Caco-2 (cell line): ENCODE measurements around the gene SRGAP1. TPM values are rescaled to one million over a fixed set of nuclear protein-coding genes. Genes with fewer than 3 reads are reported as not detected.

ENCODE experiments used
- BruUV-seq: library from RNA; stranded (reverse); fragments of 400-500 nt; replicated peaks from 2 replicates; lab custom pipeline; 2021; lab: Mats Ljungman, UMichigan
- CTCF ChIA-PET: fragments of 300-600 bp; sonication (Branson Sonifier 250); formaldehyde crosslinking; loops from one replicate; lab custom pipeline; 2022; ENCODE audit warnings: antibody characterized with exemption; lab: Charles Lee
- POLR2A ChIA-PET: fragments of 300-600 bp; sonication (Branson Sonifier 250); formaldehyde crosslinking; loops from one replicate; lab custom pipeline; 2022; ENCODE audit warnings: antibody characterized with exemption; lab: Charles Lee
- DNase-seq, 2 experiments: peaks; one replicate each; pipeline versions ENCODE4 v3.0.0 to v3.0.0-alpha.2; 2020 to 2022
- H3K27me3 ChIP-seq: replicated peaks from 2 replicates; pipeline ENCODE4 v1.6.0; 2011; ENCODE audit warnings: low read length; ENCODE audit not compliant: control insufficient read depth, insufficient read depth
- H3K36me3 ChIP-seq: 2 replicates; pipeline ENCODE4 v1.5.1; 2011; ENCODE audit warnings: low read length; ENCODE audit not compliant: control insufficient read depth, insufficient read depth
- H3K4me1 ChIP-seq: fragments of 250-450 bp; sonication (Bioruptor Pico); 2 replicates; pipeline ENCODE4 v1.5.1; 2020; ENCODE audit warnings: mild to moderate bottlenecking
- H3K4me3 ChIP-seq: 2 replicates; pipeline ENCODE4 v1.5.1; 2011; ENCODE audit warnings: low read depth, mild to moderate bottlenecking, control low read depth, low read length
- H3K9me3 ChIP-seq: fragments of 250-450 bp; sonication (Bioruptor Pico); 2 replicates; pipeline ENCODE4 v1.5.1; 2020; ENCODE audit warnings: mild to moderate bottlenecking, moderate library complexity
- H3K27ac Mint-ChIP-seq: one replicate; pipeline ENCODE4 v1.8.0; 2022; ENCODE audit warnings: mixed read lengths; ENCODE audit not compliant: unreplicated experiment
- H3K27me3 Mint-ChIP-seq: one replicate; pipeline ENCODE4 v1.8.0; 2022; ENCODE audit warnings: mixed read lengths; ENCODE audit not compliant: insufficient read depth, unreplicated experiment
- H3K36me3 Mint-ChIP-seq: one replicate; pipeline ENCODE4 v1.8.0; 2022; ENCODE audit warnings: mild to moderate bottlenecking, mixed read lengths; ENCODE audit not compliant: insufficient read depth, unreplicated experiment
- H3K4me1 Mint-ChIP-seq: one replicate; pipeline ENCODE4 v1.8.0; 2022; ENCODE audit warnings: low read depth, mixed read lengths; ENCODE audit not compliant: unreplicated experiment
- H3K4me3 Mint-ChIP-seq: one replicate; pipeline ENCODE4 v1.8.0; 2022; ENCODE audit warnings: mild to moderate bottlenecking, moderate library complexity, mixed read lengths; ENCODE audit not compliant: unreplicated experiment
- H3K9me3 Mint-ChIP-seq: one replicate; pipeline ENCODE4 v1.8.0; 2022; ENCODE audit warnings: mixed read lengths; ENCODE audit not compliant: unreplicated experiment
- CTCF ChIP-seq, 2 experiments: fragments of 200-600 bp in 1 of 2; IDR thresholded peaks; 1 replicate in 1 of 2; 2 replicates in 1 of 2; pipeline versions ENCODE4 v1.5.1 to v1.8.0; 2011 to 2022; ENCODE audit warnings: antibody characterized with exemption in 1 of 2, control low read depth in 1 of 2, inconsistent platforms in 1 of 2, low read depth in 1 of 2, low read length in 1 of 2, mild to moderate bottlenecking in 1 of 2, moderate library complexity in 1 of 2; ENCODE audit not compliant: insufficient read depth in 1 of 2, severe bottlenecking in 1 of 2, unreplicated experiment in 1 of 2
- intact Hi-C: fragments of 100-400 bp; cut with micrococcal nuclease; formaldehyde crosslinking; loops from one replicate; pipeline ENCODE4 v1.10.0; 2022; ENCODE audit not compliant: unreplicated experiment
- total RNA-seq: library from RNA; stranded (reverse); gene quantifications from 2 replicates; pipeline ENCODE4 v1.2.3, GENCODE V29; 2022

Gene SRGAP1
- total RNA-seq, 1 experiment from 2014 or later = 22.1 TPM

- H3K9me3 Mint-ChIP-seq = no peaks in the 10 kb centered on the region
- ChIA-PET POLR2A (no interaction called here), CTCF (no interaction called here)
- TF ChIP-seq CTCF (IDR thresholded peaks at IDR 0.05; ENCODE audit: insufficient read depth in 1 of 2, low read depth in 1 of 2, low read length in 1 of 2, severe bottlenecking in 1 of 2, unreplicated experiment in 1 of 2) = no peak
- H3K27ac Mint-ChIP-seq = no peak overlapping the region
- Histone ChIP-seq H3K27me3 (no peaks in the 10 kb centered on the region), H3K9me3 (no peaks in the 10 kb centered on the region), H3K4me1 (peaks cover 45% of the 10 kb centered on the region), H3K36me3 (no peaks in the 10 kb centered on the region; the same call in none of the 2 replicates), H3K4me3 (no peak overlapping the region)
- intact Hi-C loops = no loop called here
- peaks cover 13% of the 10 kb centered on the region for H3K4me1 Mint-ChIP-seq
- no peaks in the 10 kb centered on the region for H3K27me3 Mint-ChIP-seq
- no TSS peak for BruUV-seq
- H3K4me3 Mint-ChIP-seq = no peak overlapping the region
- H3K36me3 Mint-ChIP-seq = peaks cover 15% of the 10 kb centered on the region
- no peak for DNase-seq
Observed at GRCh38 chr12:63865448-63865847, 20.9 kb downstream of the SRGAP1 start.

- no peaks in the 10 kb centered on the region for H3K27me3 ChIP-seq
- ChIA-PET POLR2A (interaction anchor here (0.5 kb wide), 1 partner anchor 18 kb away, joined by 6 read pairs; no protein-coding TSS in a partner anchor), CTCF (no interaction called here)
- H3K36me3 ChIP-seq = no peaks in the 10 kb centered on the region; the same call in none of the 2 replicates
- no peak for TF ChIP-seq CTCF (IDR thresholded peaks at IDR 0.05; ENCODE audit: insufficient read depth in 1 of 2, low read depth in 1 of 2, low read length in 1 of 2, severe bottlenecking in 1 of 2, unreplicated experiment in 1 of 2)
- no peak overlapping the region for H3K27ac Mint-ChIP-seq
- no peak overlapping the region for H3K4me3 ChIP-seq
- DNase-seq = no peak
- no peak overlapping the region for H3K4me3 Mint-ChIP-seq
- intact Hi-C loops = no loop called here
- H3K4me1 ChIP-seq = peaks cover 37% of the 10 kb centered on the region
- peaks cover 14% of the 10 kb centered on the region for H3K4me1 Mint-ChIP-seq
- no peaks in the 10 kb centered on the region for H3K27me3 Mint-ChIP-seq
- no peaks in the 10 kb centered on the region for H3K9me3 ChIP-seq
- no TSS peak for BruUV-seq
- H3K9me3 Mint-ChIP-seq = no peaks in the 10 kb centered on the region
- H3K36me3 Mint-ChIP-seq = peaks cover 10% of the 10 kb centered on the region
Observed at GRCh38 chr12:63867053-63867452, 22.6 kb downstream of the SRGAP1 start.

GRCh38 chr12:63869656-63870055 is 25.2 kb downstream of the SRGAP1 start:
- H3K4me1 ChIP-seq = peaks cover 14% of the 10 kb centered on the region
- ChIA-PET POLR2A (interaction anchor here (0.6 kb wide), 1 partner anchor 26 kb away, joined by 4 read pairs; the partner anchor contains the start of gene SRGAP1), CTCF (no interaction called here)
- H3K27me3 ChIP-seq = no peaks in the 10 kb centered on the region
- no peaks in the 10 kb centered on the region for H3K9me3 ChIP-seq
- Mint-ChIP-seq H3K4me1 (peaks cover 7% of the 10 kb centered on the region), H3K36me3 (peaks cover 10% of the 10 kb centered on the region), H3K27ac (peak overlapping the region; percentile 50), H3K4me3 (no peak overlapping the region), H3K9me3 (no peaks in the 10 kb centered on the region), H3K27me3 (no peaks in the 10 kb centered on the region)
- H3K4me3 ChIP-seq = no peak overlapping the region
- intact Hi-C loops = no loop called here
- TF ChIP-seq CTCF (IDR thresholded peaks at IDR 0.05; ENCODE audit: insufficient read depth in 1 of 2, low read depth in 1 of 2, low read length in 1 of 2, severe bottlenecking in 1 of 2, unreplicated experiment in 1 of 2) = no peak
- no TSS peak for BruUV-seq
- DNase-seq = no peak
- no peaks in the 10 kb centered on the region; the same call in none of the 2 replicates for H3K36me3 ChIP-seq
